CD4-positive, alpha-beta T cell treated with Interleukin-17A for 4 hours (primary cell): Measurements from ENCODE around the gene TMEM178A.

Source experiments
- DNase-seq: peaks from one replicate; pipeline ENCODE4 v3.0.0-alpha.2; 2020; ENCODE audit warnings: mixed read lengths

TMEM178A gene

GRCh38 chr2:39762448-39762847, 96.7 kb downstream of the TMEM178A start:
- DNase-seq, result no peak
